ENCODE results near the gene CSNK2B. TPM values are rescaled to one million over a fixed set of nuclear protein-coding genes. Genes with fewer than 3 reads are reported as not detected.
A peak's percentile ranks its signal among the peaks of the same experiment; 100 is the strongest.

The CSNK2B gene
- polyA plus RNA-seq, 1 experiment, result 94.9 TPM

GRCh38 chr6:31686483-31686882 lies 20.6 kb downstream of the CSNK2B start:
- Histone ChIP-seq H3K27me3 (ENCODE audit: control insufficient read depth, insufficient read depth, low read length) (no peaks in the 10 kb centered on the region), H3K36me3 (ENCODE audit: control insufficient read depth, insufficient read depth, low read length) (peaks cover 34% of the 10 kb centered on the region), H3K4me3 (ENCODE audit: low read depth, low read length) (no peak overlapping the region)
- ChIA-PET POLR2A (no interaction called here), CTCF (interaction anchor here (1.1 kb wide), 1 partner anchor 83 kb away, joined by 3 read pairs; no protein-coding TSS in a partner anchor)
- DNase-seq (ENCODE audit: low read depth), result no peak
- no peak for TF ChIP-seq CTCF (IDR thresholded peaks at IDR 0.05; ENCODE audit: insufficient read depth, low read depth, low read length)

- no peak for TF ChIP-seq CTCF (IDR thresholded peaks at IDR 0.05; ENCODE audit: insufficient read depth, low read depth, low read length)
- DNase-seq (ENCODE audit: low read depth), result no peak
- H3K36me3 ChIP-seq (ENCODE audit: control insufficient read depth, insufficient read depth, low read length), result peaks cover 36% of the 10 kb centered on the region
- CTCF ChIA-PET, result interaction anchor here (1.1 kb wide), 1 partner anchor 82 kb away, joined by 3 read pairs; no protein-coding TSS in a partner anchor
- no peak overlapping the region for H3K4me3 ChIP-seq (ENCODE audit: low read depth, low read length)
- POLR2A ChIA-PET, result no interaction called here
- no peaks in the 10 kb centered on the region for H3K27me3 ChIP-seq (ENCODE audit: control insufficient read depth, insufficient read depth, low read length)
Observed at GRCh38 chr6:31687321-31687720, 21.4 kb downstream of the CSNK2B start.

- no peak overlapping the region for H3K4me3 ChIP-seq (ENCODE audit: low read depth, low read length)
- CTCF ChIA-PET, result interaction anchor here (0.9 to 1.1 kb wide), 2 partner anchors 12 to 82 kb away, joined by 3 read pairs; no protein-coding TSS in a partner anchor
- H3K27me3 ChIP-seq (ENCODE audit: control insufficient read depth, insufficient read depth, low read length), result no peaks in the 10 kb centered on the region
- no peak for TF ChIP-seq CTCF (IDR thresholded peaks at IDR 0.05; ENCODE audit: insufficient read depth, low read depth, low read length)
- DNase-seq (ENCODE audit: low read depth), result no peak
- POLR2A ChIA-PET, result no interaction called here
- peaks cover 39% of the 10 kb centered on the region for H3K36me3 ChIP-seq (ENCODE audit: control insufficient read depth, insufficient read depth, low read length)
Observed at GRCh38 chr6:31687860-31688693, 22.2 kb downstream of the CSNK2B start.

GRCh38 chr6:31689249-31690110 lies 23.6 kb downstream of the CSNK2B start:
- POLR2A ChIA-PET, result no interaction called here
- Histone ChIP-seq H3K27me3 (ENCODE audit: control insufficient read depth, insufficient read depth, low read length) (no peaks in the 10 kb centered on the region), H3K4me3 (ENCODE audit: low read depth, low read length) (no peak overlapping the region), H3K36me3 (ENCODE audit: control insufficient read depth, insufficient read depth, low read length) (peaks cover 46% of the 10 kb centered on the region)
- DNase-seq (ENCODE audit: low read depth), result no peak
- TF ChIP-seq CTCF (IDR thresholded peaks at IDR 0.05; ENCODE audit: insufficient read depth, low read depth, low read length), result peak; percentile 50
- CTCF ChIA-PET, result interaction anchor here (0.9 to 2.2 kb wide), 4 partner anchors 13 to 80 kb away, joined by 3 to 8 read pairs (median 5); partner anchors contain the start of genes ABHD16A and DDAH2

Data from BJ (cell line).